HG03159 (cell line): ENCODE results near the gene MAP3K4.

Source experiments
- ATAC-seq: cut with Tn5 transposase; IDR thresholded peaks from one replicate; pipeline ENCODE4 v1.9.1; 2021; ENCODE audit warnings: mild to moderate bottlenecking, moderate library complexity; ENCODE audit not compliant: unreplicated experiment

MAP3K4 gene, protein sequence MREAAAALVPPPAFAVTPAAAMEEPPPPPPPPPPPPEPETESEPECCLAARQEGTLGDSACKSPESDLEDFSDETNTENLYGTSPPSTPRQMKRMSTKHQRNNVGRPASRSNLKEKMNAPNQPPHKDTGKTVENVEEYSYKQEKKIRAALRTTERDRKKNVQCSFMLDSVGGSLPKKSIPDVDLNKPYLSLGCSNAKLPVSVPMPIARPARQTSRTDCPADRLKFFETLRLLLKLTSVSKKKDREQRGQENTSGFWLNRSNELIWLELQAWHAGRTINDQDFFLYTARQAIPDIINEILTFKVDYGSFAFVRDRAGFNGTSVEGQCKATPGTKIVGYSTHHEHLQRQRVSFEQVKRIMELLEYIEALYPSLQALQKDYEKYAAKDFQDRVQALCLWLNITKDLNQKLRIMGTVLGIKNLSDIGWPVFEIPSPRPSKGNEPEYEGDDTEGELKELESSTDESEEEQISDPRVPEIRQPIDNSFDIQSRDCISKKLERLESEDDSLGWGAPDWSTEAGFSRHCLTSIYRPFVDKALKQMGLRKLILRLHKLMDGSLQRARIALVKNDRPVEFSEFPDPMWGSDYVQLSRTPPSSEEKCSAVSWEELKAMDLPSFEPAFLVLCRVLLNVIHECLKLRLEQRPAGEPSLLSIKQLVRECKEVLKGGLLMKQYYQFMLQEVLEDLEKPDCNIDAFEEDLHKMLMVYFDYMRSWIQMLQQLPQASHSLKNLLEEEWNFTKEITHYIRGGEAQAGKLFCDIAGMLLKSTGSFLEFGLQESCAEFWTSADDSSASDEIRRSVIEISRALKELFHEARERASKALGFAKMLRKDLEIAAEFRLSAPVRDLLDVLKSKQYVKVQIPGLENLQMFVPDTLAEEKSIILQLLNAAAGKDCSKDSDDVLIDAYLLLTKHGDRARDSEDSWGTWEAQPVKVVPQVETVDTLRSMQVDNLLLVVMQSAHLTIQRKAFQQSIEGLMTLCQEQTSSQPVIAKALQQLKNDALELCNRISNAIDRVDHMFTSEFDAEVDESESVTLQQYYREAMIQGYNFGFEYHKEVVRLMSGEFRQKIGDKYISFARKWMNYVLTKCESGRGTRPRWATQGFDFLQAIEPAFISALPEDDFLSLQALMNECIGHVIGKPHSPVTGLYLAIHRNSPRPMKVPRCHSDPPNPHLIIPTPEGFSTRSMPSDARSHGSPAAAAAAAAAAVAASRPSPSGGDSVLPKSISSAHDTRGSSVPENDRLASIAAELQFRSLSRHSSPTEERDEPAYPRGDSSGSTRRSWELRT (N-terminal part only)

DNA sequence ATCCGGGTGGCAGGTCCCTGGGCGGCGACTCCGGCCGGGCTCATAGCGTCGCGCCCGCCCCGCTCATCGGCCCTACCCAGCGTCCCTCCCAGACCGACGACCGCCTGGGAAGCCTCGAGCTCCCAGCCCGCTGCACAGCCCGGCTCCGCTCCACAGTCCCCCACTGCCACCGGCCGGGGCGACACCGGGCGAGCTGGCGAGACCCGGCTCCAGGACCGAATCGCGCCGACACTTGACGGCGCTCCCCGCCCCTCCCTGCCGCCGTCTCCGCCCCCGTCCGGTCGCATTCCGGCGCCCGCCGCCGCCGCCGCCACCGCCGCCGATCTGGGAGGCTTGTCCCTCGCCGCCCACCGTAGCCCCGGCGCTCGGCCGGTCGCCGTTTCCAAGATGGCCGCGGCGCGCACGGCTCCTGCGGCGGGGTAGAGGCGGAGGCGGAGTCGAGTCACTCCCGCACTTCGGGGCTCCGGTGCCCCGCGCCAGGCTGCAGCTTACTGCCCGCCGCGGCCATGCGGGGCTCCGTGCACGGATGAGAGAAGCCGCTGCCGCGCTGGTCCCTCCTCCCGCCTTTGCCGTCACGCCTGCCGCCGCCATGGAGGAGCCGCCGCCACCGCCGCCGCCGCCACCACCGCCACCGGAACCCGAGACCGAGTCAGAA, at the start of gene MAP3K4:
Gene MAP3K4, plus strand, starts transcription at position 364 of the 655 bp plus-strand sequence. Its CDS starts 163 bp downstream, at position 527.
- peak; percentile 60 for ATAC-seq

GRCh38 chr6:160943997-160944396, 47.6 kb upstream of the MAP3K4 start:
- ATAC-seq: no peak

GRCh38 chr6:160945516-160946177, 45.9 kb upstream of the MAP3K4 start:
- no peak for ATAC-seq

DNA sequence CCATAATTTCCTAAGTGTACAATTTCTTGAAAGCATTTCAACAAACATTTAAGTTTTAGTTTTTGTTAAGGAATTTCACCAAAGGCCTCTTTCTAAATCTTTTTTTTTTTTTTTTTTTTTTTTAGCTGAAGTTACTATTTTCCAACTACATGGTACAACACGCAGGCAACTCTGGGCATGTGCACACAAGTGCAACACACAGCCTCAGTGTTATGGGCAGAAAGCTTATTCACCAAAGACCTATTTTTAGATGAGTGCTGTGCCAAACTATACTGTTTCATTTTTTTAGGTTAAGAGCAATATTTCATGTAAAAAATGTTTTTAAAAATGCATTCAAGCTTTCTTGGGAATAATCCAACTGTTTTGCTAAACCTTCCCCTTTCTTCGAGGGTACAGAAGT, 42.0 kb upstream of the MAP3K4 start:
- ATAC-seq: no peak

DNA sequence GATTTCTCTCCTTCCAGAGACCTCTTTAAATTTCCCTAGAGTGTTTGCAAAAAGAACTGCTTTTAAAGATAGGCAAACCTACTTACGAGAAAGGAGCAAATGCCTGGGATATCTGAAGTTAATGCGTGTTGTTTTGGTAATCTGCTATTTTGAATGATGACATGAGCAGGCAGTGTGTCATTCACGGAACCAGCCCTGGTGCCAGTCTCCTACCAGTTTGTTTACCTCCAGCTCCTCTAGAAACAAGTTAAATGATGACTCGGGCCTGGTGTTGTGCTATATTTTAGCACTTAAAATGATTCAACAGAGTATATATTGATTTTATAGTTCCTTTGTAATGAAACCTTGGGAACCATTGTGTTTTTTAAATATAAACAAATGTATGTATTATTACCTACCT, 41.1 kb upstream of the MAP3K4 start:
- ATAC-seq: no peak

- ATAC-seq: no peak
Measured at GRCh38 chr6:160951187-160952030, 40.2 kb upstream of the MAP3K4 start.

DNA sequence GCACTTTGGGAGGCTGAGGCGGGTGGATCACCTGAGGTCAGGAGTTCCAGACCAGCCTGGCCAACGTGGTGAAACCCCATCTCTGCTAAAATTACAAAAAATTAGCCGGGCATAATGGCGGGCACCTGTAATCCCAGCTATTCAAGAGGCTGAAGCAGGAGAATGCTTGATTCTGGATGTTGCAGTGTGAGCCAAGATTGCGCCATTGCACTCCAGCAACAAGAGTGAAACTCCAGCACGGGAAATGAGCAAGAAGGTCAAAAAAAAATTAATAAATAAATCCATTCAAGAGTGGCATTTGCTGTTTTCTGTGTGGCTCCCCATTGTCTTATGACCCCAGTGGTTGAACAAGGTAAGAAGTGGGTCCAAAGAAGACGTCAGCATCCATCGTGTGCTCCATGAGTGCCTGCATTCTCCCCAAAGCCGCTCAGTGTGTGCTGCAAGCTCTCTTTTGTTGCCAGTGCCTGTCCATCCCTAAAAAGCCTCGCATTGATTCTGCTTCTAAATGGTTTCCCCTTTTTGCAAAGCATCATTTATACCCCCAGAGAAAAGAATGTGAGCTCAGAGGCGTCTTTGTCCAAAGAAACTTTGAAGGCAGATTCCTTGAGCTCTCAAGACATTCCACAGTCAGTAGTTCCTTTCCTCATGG, 38.8 kb upstream of the MAP3K4 start:
- ATAC-seq: no peak

DNA sequence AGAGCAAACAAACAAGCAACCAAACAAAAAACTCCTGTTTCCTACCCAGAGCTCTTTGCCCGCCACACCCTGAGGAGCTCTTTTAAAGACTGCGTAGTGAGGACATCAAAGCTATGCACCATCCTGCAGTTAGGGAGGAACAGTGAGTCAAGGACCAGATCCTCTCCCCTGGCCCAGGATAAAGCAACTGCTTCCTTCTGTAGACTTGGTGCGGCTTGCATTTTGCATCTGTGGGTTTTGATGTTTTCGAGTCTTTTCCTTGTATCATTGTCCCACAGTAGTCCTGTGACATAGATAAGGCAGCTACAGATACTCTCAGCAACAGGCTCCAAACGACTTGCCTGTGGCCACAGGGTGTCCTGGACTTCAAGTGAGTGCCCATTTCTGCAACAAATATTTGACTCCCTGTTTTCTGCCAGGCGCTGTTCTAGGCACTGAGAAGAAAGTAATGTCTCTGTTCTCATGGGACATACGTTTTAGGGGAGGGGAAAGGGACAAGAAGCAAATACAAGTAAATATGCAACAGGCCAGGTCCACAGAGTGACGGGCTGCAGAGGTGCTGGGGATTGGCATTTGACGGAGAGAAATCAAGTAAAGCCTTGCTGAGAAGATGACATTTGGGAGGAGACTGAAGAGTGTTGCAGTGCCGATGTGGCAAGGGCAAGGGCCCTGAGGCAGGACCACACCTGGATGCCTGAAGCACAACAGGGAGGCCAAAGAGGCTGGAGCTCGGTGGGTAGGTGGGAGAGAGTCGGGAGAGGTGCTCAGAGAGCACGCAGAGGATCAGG, 35.9 kb upstream of the MAP3K4 start:
- no peak for ATAC-seq

GRCh38 chr6:160956300-160957035, 35.1 kb upstream of the MAP3K4 start:
- no peak for ATAC-seq

- no peak for ATAC-seq
Measured at GRCh38 chr6:160959726-160960435, 31.7 kb upstream of the MAP3K4 start.

DNA sequence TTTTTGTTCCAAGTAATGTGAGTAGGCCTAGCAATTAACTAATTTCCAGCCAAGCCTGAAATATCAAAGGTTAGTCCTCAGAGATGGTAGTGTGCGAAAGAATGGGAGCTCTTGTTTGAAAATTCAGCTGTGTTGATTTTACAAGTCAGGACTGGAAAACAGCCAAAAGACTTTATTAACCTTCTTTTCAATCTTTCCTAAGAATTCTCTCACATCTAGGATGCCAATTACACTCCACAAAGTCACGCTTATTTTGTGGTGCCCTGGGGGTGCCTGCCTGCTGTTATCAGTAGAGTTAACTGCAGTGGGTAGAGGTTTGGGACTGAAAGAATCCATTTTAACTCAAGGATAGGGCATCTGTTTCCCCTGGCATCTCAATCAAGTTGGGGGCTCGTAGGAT, 30.7 kb upstream of the MAP3K4 start:
- ATAC-seq: no peak

DNA sequence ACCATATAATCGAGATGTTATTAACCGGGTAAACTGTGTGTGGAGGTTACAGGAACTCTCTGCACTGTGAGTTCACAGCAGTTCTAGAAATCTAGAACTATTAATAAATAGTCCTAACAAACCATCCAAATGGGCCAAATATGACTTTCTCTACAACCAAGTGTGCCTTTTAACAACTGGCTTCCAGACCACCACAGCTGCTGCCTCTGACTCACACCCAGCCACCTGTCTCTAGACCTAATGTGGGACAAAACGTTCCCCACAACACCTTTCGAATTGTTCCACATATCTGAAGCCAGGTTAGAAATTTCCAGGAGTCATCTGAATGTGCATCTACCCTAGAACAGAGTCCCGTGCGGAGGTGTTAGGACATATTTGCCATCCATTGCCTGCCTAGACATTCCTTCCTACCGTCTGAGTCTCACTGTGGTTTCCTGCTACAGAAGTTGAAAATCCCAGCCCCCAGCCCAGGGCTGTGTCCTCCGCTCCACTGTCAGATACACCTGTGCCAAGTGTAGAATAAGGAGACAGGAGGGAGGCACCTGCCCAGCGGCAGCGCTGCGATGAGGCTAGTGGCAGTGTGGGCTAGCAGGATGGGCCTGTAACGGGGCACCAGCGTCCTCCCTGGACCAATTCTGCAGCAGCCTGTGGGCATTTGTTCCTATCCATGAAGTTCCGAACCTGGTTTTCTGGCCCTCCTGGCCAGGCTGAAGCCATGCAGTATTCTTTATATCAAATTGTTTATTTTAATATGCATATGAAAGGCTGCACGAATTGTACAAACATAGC, 28.5 kb upstream of the MAP3K4 start:
- no peak for ATAC-seq

DNA sequence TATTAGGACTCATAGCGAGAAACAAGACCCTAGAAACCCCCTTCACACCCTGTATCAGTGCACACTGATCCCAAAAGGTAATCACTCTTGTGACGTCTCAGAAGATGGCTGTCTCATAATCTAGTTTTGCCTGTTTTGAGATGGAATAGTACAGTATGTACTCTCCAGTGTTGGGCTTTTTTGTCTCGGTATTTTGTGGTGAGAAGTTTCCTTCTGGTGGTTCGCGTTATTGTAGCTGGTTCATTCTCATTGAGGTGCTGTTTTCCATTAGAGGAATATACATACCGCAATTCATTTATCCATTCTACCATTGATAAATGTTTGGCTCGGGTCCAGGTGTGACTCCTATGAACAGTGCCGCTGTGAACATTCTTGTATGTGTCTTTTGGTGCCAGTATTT, 27.9 kb upstream of the MAP3K4 start:
- ATAC-seq: no peak

- no peak for ATAC-seq
Measured at GRCh38 chr6:160965893-160966292, 25.7 kb upstream of the MAP3K4 start.

GRCh38 chr6:160966493-160967229, 24.9 kb upstream of the MAP3K4 start:
- ATAC-seq: no peak
